Activated CD8-positive, alpha-beta memory T cell treated with anti-CD3 and anti-CD28 coated beads, Interleukin-2, amount 50 U/mL, for 24 hours (primary cell): ENCODE data around the gene CCR9.

Source experiments
- DNase-seq: peaks from one replicate; pipeline ENCODE4 v3.0.0-alpha.2; 2020; ENCODE audit errors: extremely low read depth

CCR9 gene

DNA sequence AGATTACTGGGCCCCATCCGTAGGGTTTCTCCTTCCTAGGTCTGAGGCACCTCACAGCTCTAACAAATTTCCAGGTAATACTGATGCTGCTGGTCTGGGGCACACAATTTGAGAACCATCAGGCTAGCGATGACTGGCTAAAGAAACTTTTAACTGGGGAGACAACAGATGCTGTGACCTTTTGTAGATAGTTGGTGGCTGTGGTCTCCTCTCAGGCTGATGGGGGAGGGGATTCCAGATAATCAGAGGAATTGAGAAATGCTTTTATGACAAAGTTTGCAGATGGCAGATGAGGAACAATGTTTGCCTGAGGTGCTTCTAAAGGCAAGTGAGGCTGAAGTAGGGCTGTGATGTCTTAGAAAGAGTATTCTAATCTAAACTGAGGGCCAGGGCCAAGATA lies 13.8 kb upstream of the CCR9 start:
- DNase-seq = no peak

DNA sequence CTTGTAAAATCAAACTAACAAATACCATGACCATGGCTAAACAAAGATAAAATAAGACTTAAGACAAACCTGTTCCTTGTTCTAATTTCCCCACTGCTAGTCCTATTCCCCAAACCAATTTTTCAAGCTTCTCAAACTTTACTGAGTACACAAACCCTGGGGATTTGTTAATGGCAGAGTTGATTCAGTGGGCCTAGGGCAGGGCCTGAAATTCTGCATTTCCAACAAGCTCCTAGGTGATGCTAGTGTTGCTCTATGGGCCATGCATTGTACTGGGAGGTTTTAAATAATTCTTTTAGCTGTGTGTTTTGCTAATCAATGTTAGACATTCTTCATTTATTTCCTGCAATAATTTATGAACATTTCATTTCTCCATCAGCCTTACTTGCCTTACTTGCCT lies 13.3 kb upstream of the CCR9 start:
- DNase-seq = no peak

DNA sequence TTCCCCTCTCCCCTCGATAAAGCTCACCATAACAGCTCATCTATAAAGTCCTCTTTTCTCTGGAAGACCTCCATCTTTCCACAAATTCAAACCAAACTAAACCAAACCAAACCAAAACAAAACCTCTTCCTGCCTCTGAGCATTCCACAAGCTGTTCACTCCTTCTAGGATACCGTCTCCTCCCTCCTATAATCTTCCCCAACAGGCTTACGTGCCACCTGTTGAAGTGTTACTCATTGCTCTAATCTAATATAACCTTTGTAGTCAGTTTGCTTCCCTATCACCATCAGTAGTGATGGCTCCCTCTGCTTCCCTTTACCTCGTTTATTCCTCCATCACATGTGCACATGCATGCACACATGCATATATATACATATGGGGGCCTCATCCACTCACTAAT lies 12.7 kb upstream of the CCR9 start:
- no peak for DNase-seq

DNA sequence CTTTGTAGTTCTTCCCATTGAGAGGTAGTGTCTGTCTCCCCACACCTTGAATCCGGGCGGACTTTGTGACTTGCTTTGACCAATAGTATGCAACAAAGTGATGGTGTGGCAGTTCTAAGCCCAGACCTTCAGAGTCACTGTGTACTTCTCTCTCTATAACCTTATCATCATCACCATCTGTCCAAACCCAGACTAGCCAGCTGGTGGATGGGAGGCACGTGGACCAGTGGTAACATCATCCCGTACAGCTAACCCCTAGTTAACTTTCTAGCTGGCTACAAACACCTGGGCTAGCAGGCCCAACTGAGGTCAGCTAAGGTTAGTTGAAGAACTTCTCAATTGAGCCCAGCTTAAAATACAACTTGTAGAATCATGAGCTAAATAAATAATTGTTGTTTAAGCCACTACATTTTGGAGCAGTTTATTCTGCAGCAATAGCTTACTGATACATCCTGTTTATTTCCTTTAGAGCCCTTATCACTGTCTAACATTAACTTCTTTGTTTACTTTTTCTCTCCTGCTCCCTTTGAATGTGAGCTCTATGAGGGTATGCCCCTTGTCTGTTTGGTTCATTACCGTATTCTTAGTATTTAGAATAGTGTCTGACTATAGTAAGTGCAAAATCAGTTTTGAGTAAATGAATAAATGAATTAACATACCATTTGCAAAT lies 11.5 kb upstream of the CCR9 start:
- no peak for DNase-seq

DNA sequence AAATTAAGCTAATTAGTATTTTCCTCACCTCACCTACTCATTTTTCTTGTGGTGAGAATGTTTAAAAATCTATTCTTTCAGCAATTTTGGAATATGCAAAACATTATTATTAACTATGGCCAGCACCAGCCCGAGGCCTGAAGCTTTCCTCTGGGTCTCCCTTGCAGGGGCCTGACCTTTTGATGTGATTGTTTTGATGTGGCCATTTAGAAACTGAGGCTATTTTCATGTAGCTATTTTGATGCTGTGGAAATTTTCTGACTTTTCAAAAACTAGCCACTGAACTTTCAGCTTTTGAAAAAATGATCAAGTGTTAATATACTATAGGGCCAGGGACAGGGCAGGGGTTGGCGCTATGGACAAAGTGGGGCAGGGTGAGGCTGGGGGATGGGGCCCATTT lies 8.2 kb upstream of the CCR9 start:
- no peak for DNase-seq

DNA sequence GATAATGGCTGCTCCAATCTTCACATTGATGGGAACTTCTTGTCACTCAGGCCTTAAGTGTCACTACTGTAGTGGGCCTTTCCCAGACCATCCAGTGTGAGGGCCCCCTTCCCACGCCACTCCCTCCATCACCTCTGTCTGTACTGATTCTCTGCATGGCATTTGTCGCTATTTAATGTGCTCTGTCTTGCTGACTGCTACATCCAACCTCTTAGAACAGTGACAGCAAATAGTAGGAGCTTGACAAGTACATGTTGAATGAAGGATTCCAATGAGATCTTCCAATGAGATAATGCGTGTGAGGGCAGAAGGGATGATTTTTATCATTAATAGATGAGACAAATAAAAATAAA lies 5.6 kb upstream of the CCR9 start:
- no peak for DNase-seq

DNA sequence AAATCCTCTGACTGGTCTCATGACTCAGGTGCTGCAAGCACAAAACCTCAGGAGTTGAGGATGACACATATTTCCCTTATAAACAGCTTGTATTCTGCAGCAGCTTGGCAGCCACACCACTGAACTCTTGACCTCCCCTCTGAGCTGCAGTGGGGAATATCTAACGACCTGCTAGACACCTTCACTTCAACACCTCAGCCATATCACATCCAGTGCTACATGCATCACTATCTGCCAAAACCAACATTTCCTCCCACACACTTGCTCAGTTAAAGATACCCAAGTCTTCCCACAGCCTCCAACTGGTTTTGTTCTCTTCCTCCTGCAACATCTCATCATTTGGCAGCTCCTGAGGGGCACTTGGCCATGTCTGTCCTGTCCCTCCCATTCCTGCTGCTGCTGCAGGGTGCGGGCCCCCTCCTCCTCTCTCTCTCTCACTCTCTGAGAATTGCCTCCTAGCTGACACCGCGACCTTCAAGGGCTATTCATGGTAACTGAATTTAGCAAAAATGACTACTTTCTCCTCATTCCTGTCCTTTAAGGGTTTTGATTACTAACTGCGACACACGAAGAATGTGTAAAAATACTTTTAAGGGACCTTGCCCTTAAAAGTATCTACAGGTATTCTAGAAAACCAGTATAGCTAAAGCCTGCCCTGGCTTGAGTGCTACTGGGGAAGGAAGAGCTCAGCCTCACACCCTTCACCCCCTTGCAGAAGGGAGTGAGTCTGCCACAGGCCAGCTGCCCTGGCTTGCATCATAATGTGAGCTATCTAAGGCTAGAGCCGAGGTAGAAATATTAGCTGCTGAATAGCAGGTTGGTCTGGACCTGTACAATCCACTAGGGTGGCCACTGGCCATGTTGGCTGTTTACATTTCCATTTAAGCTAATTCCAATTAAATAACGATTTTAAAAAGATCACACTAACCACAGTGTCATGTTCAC lies 5.0 kb upstream of the CCR9 start:
- no peak for DNase-seq

DNA sequence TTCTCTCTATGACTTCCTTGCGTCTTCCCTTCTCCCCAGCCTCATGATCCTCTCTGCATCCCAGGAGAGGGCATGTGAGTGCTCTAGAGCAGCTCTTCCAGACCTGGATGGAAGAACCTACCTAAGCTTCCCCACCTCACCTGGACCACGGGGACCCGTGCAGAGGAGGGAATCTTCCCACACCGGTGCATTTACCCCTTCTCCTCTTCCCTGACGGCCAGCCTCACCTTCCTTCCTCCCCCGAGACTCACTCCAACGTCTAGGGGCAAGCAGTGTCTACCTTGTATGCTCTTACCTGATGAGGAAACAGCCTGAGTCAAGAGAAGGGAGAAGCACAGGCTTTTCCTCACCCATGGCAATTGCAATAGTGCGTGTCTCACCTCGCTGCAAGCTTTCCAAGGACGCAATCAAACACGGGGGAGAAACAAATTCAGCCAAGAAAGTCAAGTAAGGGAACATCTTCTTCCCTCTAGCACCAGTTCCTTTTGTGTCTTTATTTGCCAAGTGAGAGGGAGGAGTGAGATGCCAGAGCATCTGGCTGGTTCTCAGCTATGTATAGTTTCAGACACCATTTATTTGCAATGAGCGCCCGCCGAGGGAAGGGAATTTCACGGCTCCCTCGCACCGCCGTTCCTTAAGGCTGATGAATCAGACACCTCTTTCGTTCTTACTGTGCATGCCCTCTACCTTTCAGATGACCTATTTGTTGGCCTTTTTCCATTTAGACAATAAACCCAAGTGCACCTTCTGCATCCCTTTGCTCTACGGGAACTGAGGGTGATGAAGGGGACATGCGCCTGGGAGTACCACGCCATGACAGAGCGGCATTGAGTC lies 1.8 kb upstream of the CCR9 start:
- DNase-seq = no peak

DNA sequence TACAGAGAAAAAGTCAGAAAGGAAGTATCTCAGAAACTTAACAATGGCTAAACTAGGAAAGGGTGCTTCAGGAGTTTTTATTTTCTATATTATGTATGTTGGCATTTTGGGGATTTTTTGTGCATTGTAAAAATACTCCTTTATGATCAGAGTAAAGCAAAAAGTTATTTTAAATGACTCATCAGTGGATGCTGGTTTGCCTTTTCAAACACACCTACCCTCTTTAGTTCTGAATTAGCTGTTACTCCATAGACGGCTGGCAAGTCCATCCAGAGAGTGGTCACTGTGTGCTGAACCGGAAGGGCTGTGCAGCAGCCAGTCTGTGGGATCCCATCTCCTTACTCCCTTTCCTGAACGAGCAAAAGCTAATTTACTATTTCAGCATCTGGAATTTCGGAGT lies 942 bp downstream of the CCR9 start:
- no peak for DNase-seq

DNA sequence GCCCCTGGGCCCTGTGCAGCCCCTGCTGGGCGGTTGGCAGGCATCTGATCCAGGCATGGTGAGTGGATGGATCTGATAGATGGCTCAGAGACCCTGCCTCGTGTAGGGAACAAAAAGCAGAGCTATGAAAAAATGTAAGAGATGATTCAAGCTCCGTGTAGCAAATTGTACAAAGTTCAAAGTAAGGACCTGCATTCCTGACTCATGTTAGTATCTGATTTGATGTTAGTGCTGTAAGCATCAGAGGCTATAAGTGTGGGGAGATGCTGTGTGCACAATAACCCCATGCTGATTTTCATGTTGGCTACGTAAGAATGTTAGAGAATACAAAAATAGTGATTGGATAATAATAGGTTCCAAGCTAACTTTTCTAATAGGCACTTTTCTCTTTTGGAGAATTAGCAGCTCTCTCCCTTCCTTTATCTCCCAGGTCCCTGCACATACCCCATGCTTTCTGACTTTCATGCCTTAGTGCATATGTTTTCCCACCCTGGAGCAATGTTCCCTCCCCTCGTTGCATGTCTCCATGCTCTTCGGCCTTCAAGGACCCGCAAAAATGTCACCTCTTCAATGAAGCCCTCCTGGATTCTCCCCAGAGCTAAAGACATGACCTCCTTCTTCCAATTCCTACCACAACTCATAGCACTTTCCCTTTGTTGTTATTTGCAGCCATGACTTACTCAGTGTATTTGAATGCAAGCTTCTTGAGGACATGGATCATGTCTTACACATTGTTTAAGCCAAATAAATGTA lies 1.6 kb downstream of the CCR9 start:
- no peak for DNase-seq

DNA sequence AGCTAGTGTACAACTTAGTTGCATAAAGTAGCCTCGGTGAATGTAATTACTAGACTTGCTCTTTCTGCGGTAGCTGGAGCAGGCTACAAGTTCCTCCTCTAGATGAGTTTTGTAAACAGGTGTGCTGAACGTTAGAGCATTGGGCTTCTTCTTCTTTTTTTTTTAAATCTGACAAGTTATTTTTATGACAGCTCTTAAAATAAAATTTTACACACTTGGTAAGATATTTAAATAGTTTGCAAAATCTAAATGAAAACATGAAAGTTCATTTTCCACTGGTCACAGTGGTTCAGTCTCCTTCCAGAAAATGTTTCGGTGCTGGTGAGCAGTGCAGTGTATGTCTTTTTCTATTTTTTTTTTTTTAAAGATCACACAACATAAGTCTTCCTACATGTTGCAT lies 3.0 kb downstream of the CCR9 start:
- no peak for DNase-seq

DNA sequence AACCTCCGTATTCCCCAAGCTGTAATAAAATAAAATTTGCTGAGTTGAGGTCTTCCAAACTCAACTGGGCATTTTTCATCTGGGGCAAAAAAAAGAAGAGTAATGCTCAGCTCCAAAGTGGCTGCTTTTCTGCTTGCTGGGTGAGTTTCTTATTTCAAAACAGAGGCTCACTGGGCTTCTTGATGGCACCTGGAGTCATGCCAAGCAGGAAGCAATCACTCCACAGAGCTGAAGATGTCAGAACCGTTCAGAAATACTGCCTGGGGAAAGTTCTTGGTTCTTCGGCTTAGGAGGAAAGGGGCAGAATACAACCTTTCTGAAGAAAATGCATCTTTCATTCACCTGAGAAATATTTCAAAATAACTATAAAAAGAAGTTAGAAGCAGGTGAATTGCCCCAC lies 4.1 kb downstream of the CCR9 start:
- DNase-seq = no peak

DNA sequence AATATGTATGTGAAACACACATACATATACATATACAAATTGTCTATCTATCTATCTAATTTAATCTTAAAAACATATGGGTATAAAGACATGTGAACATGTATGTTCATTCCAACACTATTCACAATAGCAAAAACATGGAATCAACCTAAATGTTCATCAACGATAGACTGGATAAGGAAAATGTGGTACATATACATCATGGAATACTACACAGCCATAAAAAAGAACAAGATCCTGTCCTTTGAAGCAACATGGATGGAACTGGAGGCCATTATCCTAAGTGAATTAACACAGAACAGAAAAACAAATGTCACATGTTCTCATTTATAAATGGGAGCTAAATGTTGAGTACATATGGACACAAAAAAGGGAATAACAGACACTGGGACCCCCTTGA lies 5.8 kb downstream of the CCR9 start:
- no peak for DNase-seq

DNA sequence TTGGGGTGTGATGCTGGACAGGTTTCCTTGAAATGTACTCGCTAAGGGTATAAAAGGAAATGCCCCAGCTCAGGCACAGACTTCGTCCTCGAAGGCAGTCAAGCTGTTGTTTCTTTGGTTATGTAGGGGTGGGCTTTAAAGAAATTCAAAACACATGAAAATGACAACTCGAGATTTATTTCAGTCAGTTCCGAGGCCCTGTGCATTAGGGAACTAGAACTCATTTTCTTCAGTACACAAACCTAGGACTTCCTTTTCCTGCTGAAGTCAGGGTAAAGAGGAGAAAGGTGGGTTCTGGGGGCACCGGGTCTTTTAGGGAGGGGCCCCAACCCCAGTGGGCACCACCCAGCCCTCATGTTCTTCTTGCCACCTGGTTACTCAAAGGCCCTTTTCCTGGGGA lies 7.7 kb downstream of the CCR9 start:
- no peak for DNase-seq

DNA sequence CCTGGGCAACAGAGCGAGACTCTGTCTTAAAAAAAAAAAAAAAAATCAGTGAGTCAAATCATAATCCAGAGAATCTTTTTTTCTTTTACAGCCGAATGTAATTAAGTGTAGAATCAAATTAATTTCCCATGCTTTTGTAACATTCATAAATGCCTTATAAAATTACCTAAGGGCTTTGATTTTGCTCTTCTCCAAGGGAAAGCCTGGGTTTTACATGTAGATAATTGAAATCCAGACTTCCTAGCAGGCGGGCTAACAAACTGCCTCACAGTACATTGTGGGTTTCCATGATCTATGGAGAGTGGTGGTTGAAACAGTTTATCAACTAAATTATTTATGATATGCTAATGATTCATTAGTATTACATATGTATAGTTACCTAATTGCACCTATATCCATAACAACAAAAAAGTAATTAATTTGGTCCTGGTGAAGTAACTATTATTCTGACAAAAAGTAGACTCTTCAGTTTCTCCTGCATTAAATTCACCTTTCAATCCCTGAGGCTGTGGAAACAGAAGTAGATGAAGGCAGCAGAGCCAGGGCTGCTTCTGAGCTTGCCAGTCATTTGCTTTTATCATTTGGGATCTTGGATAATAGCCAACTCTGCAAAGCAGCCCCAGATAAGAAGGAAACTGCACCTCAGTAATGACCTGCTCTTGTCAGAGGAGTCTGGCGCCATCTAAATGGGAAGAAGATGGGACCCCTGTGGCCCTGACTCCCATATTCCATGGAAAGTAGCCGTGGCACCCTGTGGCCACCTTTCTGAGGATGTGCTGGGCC lies 9.5 kb downstream of the CCR9 start:
- DNase-seq = no peak

DNA sequence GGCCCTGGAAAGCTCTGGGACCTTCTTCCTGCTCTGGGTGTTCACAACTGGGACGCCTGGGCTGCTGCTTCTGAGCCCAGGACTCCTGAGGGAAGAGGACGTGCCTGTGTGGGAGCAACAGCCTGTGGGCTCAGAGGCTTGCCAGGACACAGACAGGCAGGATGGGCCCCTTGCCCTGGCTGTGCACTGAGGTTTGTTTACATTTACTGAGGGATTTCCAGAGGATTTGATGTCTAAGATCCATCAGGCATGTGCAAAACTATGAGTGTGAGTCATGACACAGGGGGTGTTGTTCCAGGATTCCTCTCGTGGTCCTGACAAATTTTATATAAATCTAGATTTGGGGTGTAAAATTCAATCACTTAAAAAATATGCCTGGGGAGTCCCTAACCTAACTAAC lies 10.6 kb downstream of the CCR9 start:
- no peak for DNase-seq

DNA sequence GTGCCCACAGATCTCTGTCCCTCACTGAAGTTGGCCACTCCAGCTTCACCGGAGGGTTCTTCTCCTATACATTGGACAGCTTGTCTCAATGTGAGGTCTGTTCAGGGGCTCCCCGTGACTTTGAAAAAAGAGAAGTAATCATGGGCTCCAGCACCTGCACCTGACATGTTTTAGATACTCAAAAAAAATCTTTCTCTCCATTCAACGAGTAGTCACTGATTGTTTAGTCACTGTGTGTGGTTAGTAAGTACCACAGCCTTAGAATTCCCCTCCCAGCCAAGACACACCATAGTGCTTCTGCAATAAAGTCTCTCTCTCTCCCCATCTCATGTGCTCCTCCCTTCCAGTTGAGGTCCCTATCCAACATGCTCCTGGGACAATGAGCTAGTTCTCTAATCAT lies 18.6 kb downstream of the CCR9 start:
- DNase-seq = no peak

DNA sequence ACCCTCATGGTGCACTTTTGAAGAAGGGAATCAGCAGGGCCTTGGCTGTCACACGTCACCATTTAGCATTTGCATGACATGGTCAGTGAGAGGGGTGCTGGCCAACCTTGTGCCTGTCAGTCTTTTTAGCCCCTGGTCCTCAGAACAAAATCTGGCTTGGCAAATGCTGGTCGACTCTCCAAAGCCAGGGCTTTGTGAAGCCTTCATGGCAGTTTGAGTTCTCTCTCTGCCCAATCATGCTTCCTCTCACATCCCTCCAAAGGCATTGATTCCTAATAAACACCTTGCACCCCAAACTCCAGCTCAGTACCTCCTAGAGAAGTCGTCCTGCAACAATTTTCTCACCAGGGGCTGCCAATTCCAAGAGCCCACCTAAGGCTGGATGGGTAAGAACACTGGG lies 19.4 kb downstream of the CCR9 start:
- no peak for DNase-seq

DNA sequence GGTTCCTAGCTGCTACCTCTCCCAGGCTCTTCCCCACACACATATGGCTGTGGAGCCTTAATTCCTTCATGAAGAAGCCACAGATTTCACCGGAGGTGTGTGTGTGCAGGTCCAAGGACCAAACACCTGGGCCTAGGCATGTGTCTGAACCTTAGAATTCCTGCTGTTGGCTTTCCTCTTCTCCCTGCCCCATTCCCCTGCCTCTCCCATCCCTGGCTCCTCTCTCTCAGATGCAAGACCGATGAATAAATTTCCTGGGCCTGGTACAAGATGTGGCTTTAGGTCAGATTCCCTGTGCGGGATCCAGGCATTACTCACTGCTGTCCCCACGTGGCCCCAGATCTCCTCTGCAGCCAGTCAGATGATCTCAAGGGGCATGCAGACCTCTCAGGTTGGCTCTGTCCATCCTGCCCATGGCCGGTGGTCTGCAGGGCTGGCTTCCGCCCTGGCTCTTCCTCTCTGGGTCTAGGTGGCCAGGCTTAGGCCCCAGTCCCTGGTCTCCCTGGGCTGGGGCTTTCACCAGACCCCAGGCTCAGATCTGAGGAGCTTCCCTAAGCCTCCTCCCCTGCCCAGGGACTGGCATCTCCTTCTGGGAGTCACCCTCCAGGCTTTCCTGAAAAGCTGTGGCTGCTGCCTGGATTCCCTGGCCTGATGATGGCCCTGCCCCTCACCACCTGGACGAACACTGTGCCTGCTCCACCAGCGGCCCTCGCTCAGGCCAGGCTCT lies 20.5 kb downstream of the CCR9 start:
- DNase-seq = no peak
